Liver (tissue), 9 donors: ENCODE results near the gene CCM2L. TPM values are rescaled to one million over a fixed set of nuclear protein-coding genes. Genes with fewer than 3 reads are reported as not detected.

Experiments used
- DNase-seq: peaks from one replicate; pipeline ENCODE4 v3.0.0-alpha.2; 2017; ENCODE audit warnings: low spot score
- H3K27ac ChIP-seq, 2 donors: one replicate each; pipeline ENCODE4 v1.7.0; 2013; ENCODE audit warnings: inconsistent platforms in 2 of 2, low read length in 2 of 2, control low read depth in 1 of 2, low read depth in 1 of 2, mild to moderate bottlenecking in 1 of 2
- H3K27me3 ChIP-seq, 4 donors: one replicate each; pipeline versions ENCODE4 v1.6.1 to v1.7.0; 2013; ENCODE audit warnings: low read length in 3 of 4, inconsistent platforms in 1 of 4, mild to moderate bottlenecking in 1 of 4, moderate library complexity in 1 of 4; ENCODE audit not compliant: control insufficient read depth in 4 of 4, insufficient read depth in 4 of 4
- H3K36me3 ChIP-seq, 4 donors: one replicate each; pipeline versions ENCODE4 v1.6.1 to v1.7.0; 2013; ENCODE audit warnings: low read length in 3 of 4, mild to moderate bottlenecking in 3 of 4, low read depth in 1 of 4, moderate library complexity in 1 of 4; ENCODE audit not compliant: control insufficient read depth in 4 of 4, insufficient read depth in 3 of 4
- H3K4me1 ChIP-seq, 4 donors: one replicate each; pipeline versions ENCODE4 v1.6.1 to v1.7.0; 2013; ENCODE audit warnings: low read length in 3 of 4, mild to moderate bottlenecking in 3 of 4, moderate library complexity in 1 of 4; ENCODE audit not compliant: control insufficient read depth in 4 of 4, insufficient read depth in 4 of 4
- H3K4me3 ChIP-seq, 3 donors: one replicate each; pipeline versions ENCODE4 v1.6.1 to v1.7.0; 2013; ENCODE audit warnings: low read length in 3 of 3, control low read depth in 1 of 3, low read depth in 1 of 3, mild to moderate bottlenecking in 1 of 3
- H3K9ac ChIP-seq, 2 donors: one replicate each; pipeline ENCODE4 v1.7.0; 2013; ENCODE audit warnings: low read length in 2 of 2, mild to moderate bottlenecking in 2 of 2, moderate library complexity in 2 of 2, control low read depth in 1 of 2, low read depth in 1 of 2
- H3K9me3 ChIP-seq, 4 donors: one replicate each; pipeline versions ENCODE4 v1.6.1 to v1.7.0; 2013; ENCODE audit warnings: low read length in 3 of 4; ENCODE audit not compliant: control insufficient read depth in 4 of 4
- FOXA1 ChIP-seq: IDR thresholded peaks from 2 replicates; pipeline ENCODE4 v1.6.1; 2016; ENCODE audit warnings: antibody characterized with exemption
- FOXA2 ChIP-seq: IDR thresholded peaks from 2 replicates; pipeline ENCODE4 v1.6.1; 2016; ENCODE audit warnings: antibody characterized with exemption
- HNF4A ChIP-seq, 2 donors: conservative IDR thresholded peaks; 2 replicates each; pipeline ENCODE4 v1.6.1; 2016; ENCODE audit warnings: antibody characterized with exemption in 2 of 2, mild to moderate bottlenecking in 2 of 2
- JUND ChIP-seq, 2 donors: IDR thresholded peaks; 2 replicates each; pipeline ENCODE4 v1.6.1; 2016; ENCODE audit warnings: antibody characterized with exemption in 2 of 2
- RXRA ChIP-seq, 2 donors: IDR thresholded peaks; 2 replicates each; pipeline ENCODE4 v1.6.1; 2017 to 2018; ENCODE audit warnings: antibody characterized with exemption in 2 of 2, mild to moderate bottlenecking in 1 of 2
- TAF1 ChIP-seq: conservative IDR thresholded peaks from 2 replicates; pipeline ENCODE4 v1.6.1; 2016; ENCODE audit warnings: antibody characterized with exemption, mild to moderate bottlenecking
- WGBS: extraction: QIAGEN DNeasy Blood & Tissue Kit; methylation state at CpG from one replicate; pipeline ENCODE4 v1.1.7; 2013; 5-methylcytosine and 5-hydroxymethylcytosine counted together
- polyA plus RNA-seq, 2 donors: library from polyadenylated mRNA; stranded (reverse) in 1 of 2; unstranded in 1 of 2; fragments of 200-250 nt in 1 of 2; fragments of >200 nt in 1 of 2; fragmentation: Nextera tagmentation in 1 of 2; extraction: Ambion mirVana in 1 of 2; gene quantifications; one replicate each; pipeline versions ENCODE4 v1.2.1 to v1.2.3, GENCODE V29; 2013 to 2015
- total RNA-seq, 2 donors: library from RNA; depleted of rRNA; stranded (reverse); fragments of >200 nt; gene quantifications; one replicate each; pipeline ENCODE4 v1.2.3, GENCODE V29; 2014
- TF ChIP-seq, protein P1 (sequence below): IDR thresholded peaks from 2 replicates; pipeline ENCODE4 v1.6.1; 2016; ENCODE audit warnings: antibody characterized with exemption, mild to moderate bottlenecking
- donor health status: healthy.
- donor health status: healthy.
- donor health status: healthy.
- donor health status: healthy.
- donor health status: healthy.

Gene CCM2L
- total and polyA plus RNA-seq, 4 donors, result 0.31 to 2.1 (median 1.2) TPM

DNA sequence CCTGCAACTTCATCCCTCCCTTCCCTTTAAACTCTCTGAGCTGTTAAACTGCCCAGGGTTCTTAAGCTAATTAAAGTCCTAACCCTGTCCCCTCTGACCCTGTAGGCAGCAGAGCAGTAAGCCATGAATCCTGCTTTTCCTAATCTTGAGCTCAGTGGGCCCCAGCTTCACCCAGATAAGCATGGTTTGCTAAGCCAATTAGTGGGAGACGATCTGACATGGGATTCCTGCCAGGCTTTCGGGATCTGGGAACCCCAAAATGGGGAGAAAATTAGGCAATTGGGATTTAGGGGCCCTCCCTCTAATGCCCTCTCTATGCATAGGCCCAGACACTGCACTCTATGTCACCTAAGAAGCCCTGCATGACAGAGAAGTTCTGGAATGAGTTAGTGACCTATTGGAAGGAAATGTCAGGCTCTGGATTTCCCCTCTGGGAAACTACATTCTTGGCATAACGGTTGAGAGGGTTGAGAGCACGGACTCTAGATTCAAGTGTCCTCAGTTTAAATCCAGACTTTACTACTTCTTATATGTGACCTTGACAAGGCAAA lies 37.7 kb upstream of the CCM2L start:
- H3K36me3 ChIP-seq, result no peaks in the 10 kb centered on the region
- H3K9ac ChIP-seq, result no peak overlapping the region
- peaks cover 0 to 2% (median 0%) of the 10 kb centered on the region in 4 donors for H3K9me3 ChIP-seq
- H3K27me3 ChIP-seq, result peaks cover 0 to 7% (median 3%) of the 10 kb centered on the region in 4 donors
- no peak overlapping the region for H3K4me3 ChIP-seq
- 43% methylated on average over 4 of the region's 4 CpGs for WGBS
- H3K4me1 ChIP-seq, result peaks cover 0 to 4% (median 0%) of the 10 kb centered on the region in 4 donors
- no peak for TF ChIP-seq HNF4A (conservative IDR thresholded peaks at IDR 0.05)
- TF ChIP-seq, protein P1, sequence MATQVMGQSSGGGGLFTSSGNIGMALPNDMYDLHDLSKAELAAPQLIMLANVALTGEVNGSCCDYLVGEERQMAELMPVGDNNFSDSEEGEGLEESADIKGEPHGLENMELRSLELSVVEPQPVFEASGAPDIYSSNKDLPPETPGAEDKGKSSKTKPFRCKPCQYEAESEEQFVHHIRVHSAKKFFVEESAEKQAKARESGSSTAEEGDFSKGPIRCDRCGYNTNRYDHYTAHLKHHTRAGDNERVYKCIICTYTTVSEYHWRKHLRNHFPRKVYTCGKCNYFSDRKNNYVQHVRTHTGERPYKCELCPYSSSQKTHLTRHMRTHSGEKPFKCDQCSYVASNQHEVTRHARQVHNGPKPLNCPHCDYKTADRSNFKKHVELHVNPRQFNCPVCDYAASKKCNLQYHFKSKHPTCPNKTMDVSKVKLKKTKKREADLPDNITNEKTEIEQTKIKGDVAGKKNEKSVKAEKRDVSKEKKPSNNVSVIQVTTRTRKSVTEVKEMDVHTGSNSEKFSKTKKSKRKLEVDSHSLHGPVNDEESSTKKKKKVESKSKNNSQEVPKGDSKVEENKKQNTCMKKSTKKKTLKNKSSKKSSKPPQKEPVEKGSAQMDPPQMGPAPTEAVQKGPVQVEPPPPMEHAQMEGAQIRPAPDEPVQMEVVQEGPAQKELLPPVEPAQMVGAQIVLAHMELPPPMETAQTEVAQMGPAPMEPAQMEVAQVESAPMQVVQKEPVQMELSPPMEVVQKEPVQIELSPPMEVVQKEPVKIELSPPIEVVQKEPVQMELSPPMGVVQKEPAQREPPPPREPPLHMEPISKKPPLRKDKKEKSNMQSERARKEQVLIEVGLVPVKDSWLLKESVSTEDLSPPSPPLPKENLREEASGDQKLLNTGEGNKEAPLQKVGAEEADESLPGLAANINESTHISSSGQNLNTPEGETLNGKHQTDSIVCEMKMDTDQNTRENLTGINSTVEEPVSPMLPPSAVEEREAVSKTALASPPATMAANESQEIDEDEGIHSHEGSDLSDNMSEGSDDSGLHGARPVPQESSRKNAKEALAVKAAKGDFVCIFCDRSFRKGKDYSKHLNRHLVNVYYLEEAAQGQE, result no peak
- TF ChIP-seq RXRA (IDR thresholded peaks at IDR 0.05), result no peak
- TF ChIP-seq FOXA1, result no peak
- no peak for TF ChIP-seq FOXA2
- H3K27ac ChIP-seq, result no peak overlapping the region
- DNase-seq, result no peak

DNA sequence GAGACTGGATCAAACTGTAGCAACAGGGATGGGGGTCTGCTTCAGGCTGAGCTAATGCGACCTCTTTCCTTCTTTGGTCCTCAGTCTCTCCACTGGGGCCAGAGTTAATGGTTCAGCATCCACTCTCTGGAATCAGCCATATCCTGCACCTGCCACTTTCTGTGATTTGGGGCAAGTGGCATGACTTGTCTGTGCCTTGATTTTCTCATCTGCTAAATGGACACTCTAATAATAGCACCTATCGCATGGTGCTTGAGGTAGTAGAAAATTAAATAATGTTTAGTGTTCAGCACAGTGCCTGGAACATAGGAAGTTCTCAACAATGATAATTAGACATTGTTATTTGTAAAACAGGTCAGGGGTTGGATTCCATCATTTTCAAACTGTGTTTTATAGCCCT lies 35.9 kb upstream of the CCM2L start:
- Histone ChIP-seq H3K4me3 (no peak overlapping the region), H3K27ac (no peak overlapping the region), H3K4me1 (no peaks in the 10 kb centered on the region), H3K27me3 (peaks cover 0 to 4% (median 0%) of the 10 kb centered on the region in 4 donors), H3K36me3 (no peaks in the 10 kb centered on the region), H3K9ac (no peak overlapping the region), H3K9me3 (peaks cover 0 to 2% (median 0%) of the 10 kb centered on the region in 4 donors)
- DNase-seq, result no peak
- TF ChIP-seq, protein P1, result no peak
- TF ChIP-seq FOXA2 (no peak), JUND (IDR thresholded peaks at IDR 0.05) (no peak)
- 84% methylated on average over 2 of the region's 2 CpGs for WGBS

DNA sequence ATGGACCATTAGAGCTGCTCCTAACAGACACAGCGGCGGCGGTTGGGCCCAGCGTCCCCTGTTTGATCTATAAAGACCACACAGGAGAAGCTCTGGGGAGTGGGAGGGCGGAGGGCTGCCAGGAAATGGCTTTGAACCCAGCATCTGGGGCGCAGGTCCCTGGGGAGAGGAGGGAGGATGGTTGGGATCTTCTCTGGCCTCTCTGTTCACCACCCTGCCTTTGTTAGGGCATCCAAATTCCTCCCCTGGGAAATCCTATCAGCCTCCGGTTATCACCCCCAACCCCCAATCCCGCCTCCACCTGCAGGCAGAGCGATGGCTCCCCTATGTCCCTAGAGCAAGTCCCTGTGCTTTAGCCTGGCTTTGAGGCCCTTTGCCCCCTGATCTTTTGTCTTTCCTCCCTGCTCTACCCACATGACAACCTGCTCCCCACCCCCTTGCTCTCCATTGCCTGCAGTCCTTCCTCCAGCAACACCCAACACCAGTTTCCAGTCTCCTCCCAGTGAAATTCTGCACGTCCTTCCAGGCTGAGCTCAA lies 35.2 kb upstream of the CCM2L start:
- peaks cover 0 to 4% (median under 1%) of the 10 kb centered on the region in 4 donors for H3K27me3 ChIP-seq
- H3K27ac ChIP-seq, result no peak overlapping the region
- H3K4me1 ChIP-seq, result no peaks in the 10 kb centered on the region
- no peak overlapping the region for H3K9ac ChIP-seq
- no peak for TF ChIP-seq TAF1
- TF ChIP-seq JUND (IDR thresholded peaks at IDR 0.05), result no peak
- no peak overlapping the region for H3K4me3 ChIP-seq
- peaks cover 0 to 2% (median 0%) of the 10 kb centered on the region in 4 donors for H3K9me3 ChIP-seq
- no peak for DNase-seq
- H3K36me3 ChIP-seq, result no peaks in the 10 kb centered on the region
- WGBS, result 34% methylated on average over 10 of the region's 10 CpGs
